Prostate gland (tissue), 2 donors: ENCODE results near the gene TMEM120B.

Experiments
- CTCF ChIP-seq, 4 experiments: fragments of 200-600 bp in 2 of 4; fragments of 450-650 bp in 2 of 4; sonication (generic) in 2 of 4; IDR thresholded peaks; 1 replicate in 3 of 4; 2 replicates in 1 of 4; pipeline ENCODE4 v1.5.1; 2016 to 2019; ENCODE audit warnings: antibody characterized with exemption in 4 of 4, mild to moderate bottlenecking in 2 of 4, moderate library complexity in 2 of 4
- POLR2A ChIP-seq: fragments of 450-650 bp; IDR thresholded peaks from one replicate; pipeline ENCODE4 v1.6.1; 2016; ENCODE audit warnings: antibody characterized with exemption, mild to moderate bottlenecking
- POLR2AphosphoS5 ChIP-seq: sonication (generic); formaldehyde crosslinking; IDR thresholded peaks from one replicate; pipeline ENCODE4 v1.6.1; 2017; ENCODE audit warnings: antibody characterized with exemption

GRCh38 chr12:121783766-121784165 lies 71.2 kb downstream of the TMEM120B start:
- TF ChIP-seq CTCF (IDR thresholded peaks at IDR 0.05) (no peak), POLR2AphosphoS5 (no peak), POLR2A (no peak)
